Endothelial cell of hepatic sinusoid (primary cell): ENCODE measurements around the gene RRP1.

Source experiments
- in situ Hi-C: cut with HindIII; loops from 2 replicates; pipeline ENCODE4 v1.10.0; 2017; ENCODE audit warnings: low sequenced_read_pairs

The RRP1 gene

GRCh38 chr21:43799301-43799840, 10.0 kb downstream of the RRP1 start:
- in situ Hi-C loops: no loop called here

- in situ Hi-C loops: no loop called here
These were observed 10.7 kb downstream of the RRP1 start for GRCh38 chr21:43800124-43800523.

DNA sequence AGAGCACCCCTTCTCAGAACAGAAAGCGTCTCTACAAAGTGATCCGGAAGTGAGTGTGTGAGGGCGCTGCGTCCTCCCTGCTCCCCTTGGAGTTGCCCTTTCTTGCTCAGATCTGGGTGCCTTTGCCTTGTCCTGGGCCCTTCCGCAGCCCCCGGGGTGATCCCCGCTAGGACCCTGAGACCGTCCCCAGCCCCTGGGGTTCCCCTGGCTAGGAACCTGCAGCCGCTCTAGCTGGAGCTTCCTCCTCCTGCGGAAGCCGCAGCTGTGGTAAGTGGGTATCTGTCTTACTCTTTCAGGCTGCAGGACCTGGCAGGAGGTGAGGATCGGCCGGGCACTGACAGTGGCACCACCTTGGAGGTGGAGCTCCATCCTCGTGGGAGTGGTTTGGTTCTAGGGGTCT, 11.2 kb downstream of the RRP1 start:
- in situ Hi-C loops: no loop called here

GRCh38 chr21:43801006-43801783, 11.8 kb downstream of the RRP1 start:
- in situ Hi-C loops: no loop called here

GRCh38 chr21:43802713-43803313, 13.4 kb downstream of the RRP1 start:
- in situ Hi-C loops: no loop called here

DNA sequence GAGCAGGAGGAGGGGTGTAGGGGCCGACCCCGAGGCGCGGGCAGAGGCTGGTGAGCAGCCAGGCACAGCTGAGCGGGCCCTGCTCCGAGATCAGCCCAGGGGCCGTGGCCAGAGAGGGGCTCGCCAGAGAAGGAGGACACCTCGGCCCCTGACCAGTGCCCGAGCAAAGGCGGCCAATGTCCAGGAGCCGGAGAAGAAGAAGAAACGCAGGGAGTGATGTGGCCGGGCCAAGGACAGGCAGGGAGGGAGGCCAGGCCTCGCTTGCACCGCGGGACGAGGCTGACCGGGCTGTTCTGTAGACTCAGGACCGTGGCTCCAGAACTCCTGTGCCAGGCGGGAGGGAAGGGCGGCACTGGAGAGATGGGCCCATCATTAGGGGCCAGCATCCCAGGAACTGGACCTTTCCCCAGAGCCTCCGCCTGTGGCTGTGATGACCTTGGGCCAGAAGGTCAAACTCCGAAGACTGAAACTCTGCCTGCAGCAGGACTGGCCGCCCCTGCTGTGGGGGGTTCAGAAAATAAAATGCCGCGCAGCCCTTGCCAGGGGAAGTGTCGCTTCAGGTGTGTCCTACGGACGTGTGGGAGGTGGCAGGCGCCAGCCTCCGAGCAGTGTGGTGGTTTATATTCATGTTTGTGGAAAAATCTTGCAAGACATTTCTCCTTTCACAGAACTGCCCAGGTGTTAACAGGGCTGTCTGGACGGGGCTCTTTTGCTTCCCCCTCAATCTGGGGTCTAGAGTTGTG, 14.4 kb downstream of the RRP1 start:
- in situ Hi-C loops: no loop called here

GRCh38 chr21:43805275-43805800, 16.0 kb downstream of the RRP1 start:
- in situ Hi-C loops: no loop called here

DNA sequence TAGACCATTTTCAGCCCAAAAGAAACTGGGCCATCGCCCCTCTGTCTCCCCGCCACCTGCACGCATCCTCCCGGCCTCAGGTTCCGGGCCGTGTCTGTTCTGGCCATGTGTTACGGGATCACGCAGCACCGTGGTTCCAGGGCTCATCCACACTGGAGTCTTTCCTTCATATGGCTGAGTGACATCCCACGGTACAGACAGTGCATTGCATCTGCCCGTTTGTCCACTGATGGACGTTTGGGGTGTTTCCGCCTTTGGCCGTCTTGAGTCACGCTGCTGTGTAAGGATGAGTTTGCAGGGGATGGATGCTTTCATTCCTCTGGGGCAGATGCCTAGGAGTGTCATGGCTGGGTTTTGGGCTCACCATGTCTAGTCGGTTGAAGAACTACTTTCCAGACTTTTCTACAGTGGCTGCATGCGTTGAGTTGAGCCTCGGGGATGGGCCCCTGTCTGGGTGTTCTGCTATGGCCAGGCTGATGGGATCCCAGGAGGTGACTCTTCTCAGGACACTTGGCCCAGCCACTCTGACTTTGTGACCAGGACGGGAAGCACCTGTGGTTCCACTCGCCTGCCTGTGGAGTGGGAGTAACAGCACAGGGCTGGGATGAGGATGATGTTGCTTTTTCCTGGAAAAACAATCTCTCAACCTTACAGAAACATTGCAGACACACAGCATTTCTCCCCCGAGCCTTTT, 16.8 kb downstream of the RRP1 start:
- in situ Hi-C loops: no loop called here

DNA sequence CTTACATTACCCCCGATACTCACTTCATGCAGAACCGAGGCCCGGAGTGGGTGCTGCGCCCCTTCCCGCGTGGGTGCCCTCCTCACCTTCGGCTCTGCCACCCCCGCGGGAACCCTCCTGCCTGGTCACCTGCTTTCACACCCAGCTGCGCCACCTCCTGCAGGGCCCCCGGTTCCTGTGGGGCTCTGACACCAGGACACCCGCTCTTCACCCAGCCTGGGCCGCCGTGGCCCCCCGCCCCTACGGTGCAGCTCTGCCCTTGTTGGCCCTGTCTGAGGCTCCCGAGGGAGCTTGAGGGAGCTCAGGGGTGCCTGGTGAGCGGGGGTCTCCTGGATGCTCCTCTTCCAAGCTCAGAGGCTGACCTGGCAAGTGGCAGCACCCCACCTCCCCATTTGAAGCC, 19.0 kb downstream of the RRP1 start:
- in situ Hi-C loops: no loop called here

- in situ Hi-C loops: no loop called here
These were observed 19.5 kb downstream of the RRP1 start for GRCh38 chr21:43808832-43809251.

- in situ Hi-C loops: no loop called here
These were observed 20.0 kb downstream of the RRP1 start for GRCh38 chr21:43809346-43809799.

DNA sequence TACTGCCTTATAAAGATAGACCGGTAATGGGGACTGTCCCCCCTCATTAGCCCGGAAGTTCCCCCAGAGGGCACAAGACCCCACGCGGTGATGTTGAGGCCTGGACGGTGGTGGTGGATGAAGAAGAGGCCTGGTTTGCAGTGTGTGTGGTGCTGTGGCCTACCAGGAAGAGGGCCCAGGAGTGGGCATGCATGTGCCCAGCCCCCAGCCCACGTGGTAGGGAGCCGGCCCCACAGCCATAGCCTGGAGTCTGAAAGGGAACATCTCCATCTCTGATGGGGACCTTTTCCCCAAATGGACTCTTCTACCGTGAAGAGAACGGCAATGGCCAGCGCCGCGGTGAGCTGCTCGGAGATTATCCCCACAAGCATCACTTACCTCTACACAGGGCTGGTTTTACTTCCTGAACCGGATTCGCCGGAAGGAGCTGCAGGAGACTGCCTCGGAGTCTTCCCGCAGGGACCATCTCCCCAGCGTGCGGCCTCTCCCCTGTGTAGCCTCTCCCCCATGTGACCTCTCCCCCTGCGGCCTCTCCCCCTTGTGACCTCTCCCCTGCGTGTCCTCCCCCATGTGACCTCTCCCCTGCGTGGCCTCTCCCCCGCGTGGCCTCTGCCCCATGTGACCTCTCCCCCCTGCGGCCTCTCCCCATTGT, 20.6 kb downstream of the RRP1 start:
- in situ Hi-C loops: loop anchor here (10.0 kb wide), 1 partner anchor 205 kb away; the partner anchor contains the start of gene TRAPPC10

GRCh38 chr21:43810505-43811261, 21.3 kb downstream of the RRP1 start:
- in situ Hi-C loops: loop anchor here (10.0 kb wide), 1 partner anchor 204 kb away; the partner anchor contains the start of gene TRAPPC10

GRCh38 chr21:43811262-43812105, 22.1 kb downstream of the RRP1 start:
- in situ Hi-C loops: loop anchor here (10.0 kb wide), 1 partner anchor 203 kb away; the partner anchor contains the start of gene TRAPPC10

GRCh38 chr21:43812139-43812821, 22.9 kb downstream of the RRP1 start:
- in situ Hi-C loops: loop anchor here (10.0 kb wide), 1 partner anchor 203 kb away; the partner anchor contains the start of gene TRAPPC10

GRCh38 chr21:43812957-43813655, 23.7 kb downstream of the RRP1 start:
- in situ Hi-C loops: loop anchor here (10.0 kb wide), 1 partner anchor 202 kb away; the partner anchor contains the start of gene TRAPPC10

DNA sequence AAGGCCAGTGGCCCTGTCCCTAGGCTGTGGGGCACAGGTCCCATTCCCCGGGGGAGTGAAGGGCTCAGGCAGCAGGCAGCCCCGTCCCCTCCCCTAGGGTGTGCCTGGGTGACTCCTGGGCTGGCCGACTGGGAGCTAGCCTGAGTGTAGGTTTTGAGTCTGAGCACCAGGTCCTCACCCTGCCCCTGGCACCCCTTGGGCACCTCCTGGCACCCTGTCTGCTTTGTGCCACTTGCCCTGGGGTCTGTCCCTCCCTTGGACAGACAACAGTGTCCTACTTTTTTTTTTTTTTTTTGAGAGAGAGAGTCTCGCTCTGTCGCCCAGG, 24.2 kb downstream of the RRP1 start:
- in situ Hi-C loops: loop anchor here (10.0 kb wide), 1 partner anchor 201 kb away; the partner anchor contains the start of gene TRAPPC10
